Stimulated activated CD4-positive, alpha-beta T cell treated with anti-CD3 and anti-CD28 coated beads, Interleukin-4, amount 100 ng/mL, for 1 hour (primary cell): ENCODE results near the gene ABHD17C.
"Not testable (repeated sequence)": the region's sequence is repeated elsewhere in the genome, so short reads cannot be mapped to it uniquely, and the experiment has no call there.

Experiments
- DNase-seq: peaks from one replicate; pipeline ENCODE4 v3.0.0-alpha.2; 2020

Gene ABHD17C

GRCh38 chr15:80732818-80733217, 37.7 kb downstream of the ABHD17C start:
- no peak for DNase-seq

- DNase-seq: no peak
Measured at GRCh38 chr15:80733460-80733859, 38.4 kb downstream of the ABHD17C start.

- DNase-seq: no peak
Measured at GRCh38 chr15:80735344-80735743, 40.2 kb downstream of the ABHD17C start.

GRCh38 chr15:80736560-80736959, 41.5 kb downstream of the ABHD17C start:
- no peak for DNase-seq

GRCh38 chr15:80739919-80740318, 44.8 kb downstream of the ABHD17C start:
- DNase-seq: no peak

GRCh38 chr15:80742081-80742480, 47.0 kb downstream of the ABHD17C start:
- DNase-seq: no peak

GRCh38 chr15:80743189-80743833, 48.2 kb downstream of the ABHD17C start:
- DNase-seq: no peak

- DNase-seq: no peak
Measured at GRCh38 chr15:80744415-80744814, 49.3 kb downstream of the ABHD17C start.

GRCh38 chr15:80744826-80745225, 49.7 kb downstream of the ABHD17C start:
- DNase-seq: no peak

GRCh38 chr15:80745888-80746287, 50.8 kb downstream of the ABHD17C start:
- no peak for DNase-seq

- no peak for DNase-seq
Measured at GRCh38 chr15:80747317-80748053, 52.4 kb downstream of the ABHD17C start.

- DNase-seq: no peak
Measured at GRCh38 chr15:80749589-80749988, 54.5 kb downstream of the ABHD17C start.

GRCh38 chr15:80750575-80750974, 55.5 kb downstream of the ABHD17C start:
- no peak for DNase-seq

- no peak for DNase-seq
Measured at GRCh38 chr15:80752204-80752603, 57.1 kb downstream of the ABHD17C start.

GRCh38 chr15:80753161-80753560, 58.1 kb downstream of the ABHD17C start:
- no peak for DNase-seq

GRCh38 chr15:80754014-80754413, 58.9 kb downstream of the ABHD17C start:
- no peak for DNase-seq

GRCh38 chr15:80755885-80756284, 60.8 kb downstream of the ABHD17C start:
- DNase-seq: no peak

GRCh38 chr15:80758130-80758745, 63.1 kb downstream of the ABHD17C start:
- no peak for DNase-seq

- DNase-seq: no peak
Measured at GRCh38 chr15:80760960-80761359, 65.8 kb downstream of the ABHD17C start.

GRCh38 chr15:80761754-80762153, 66.6 kb downstream of the ABHD17C start:
- no peak for DNase-seq

- DNase-seq: not testable (repeated sequence)
Measured at GRCh38 chr15:80763235-80763634, 68.1 kb downstream of the ABHD17C start.

- DNase-seq: no peak
Measured at GRCh38 chr15:80764535-80764934, 69.4 kb downstream of the ABHD17C start.

GRCh38 chr15:80766275-80766674, 71.2 kb downstream of the ABHD17C start:
- DNase-seq: no peak

- no peak for DNase-seq
Measured at GRCh38 chr15:80768158-80768557, 73.0 kb downstream of the ABHD17C start.
